ENCODE results near the gene CSTPP1. TPM values are rescaled to one million over a fixed set of nuclear protein-coding genes. Genes with fewer than 3 reads are reported as not detected.

CSTPP1 gene
- total and polyA plus RNA-seq, 2 donors (not counting 3 experiments of a cell fraction or from before 2014, with no cell fraction given) = 25.9 to 38.2 TPM

DNA sequence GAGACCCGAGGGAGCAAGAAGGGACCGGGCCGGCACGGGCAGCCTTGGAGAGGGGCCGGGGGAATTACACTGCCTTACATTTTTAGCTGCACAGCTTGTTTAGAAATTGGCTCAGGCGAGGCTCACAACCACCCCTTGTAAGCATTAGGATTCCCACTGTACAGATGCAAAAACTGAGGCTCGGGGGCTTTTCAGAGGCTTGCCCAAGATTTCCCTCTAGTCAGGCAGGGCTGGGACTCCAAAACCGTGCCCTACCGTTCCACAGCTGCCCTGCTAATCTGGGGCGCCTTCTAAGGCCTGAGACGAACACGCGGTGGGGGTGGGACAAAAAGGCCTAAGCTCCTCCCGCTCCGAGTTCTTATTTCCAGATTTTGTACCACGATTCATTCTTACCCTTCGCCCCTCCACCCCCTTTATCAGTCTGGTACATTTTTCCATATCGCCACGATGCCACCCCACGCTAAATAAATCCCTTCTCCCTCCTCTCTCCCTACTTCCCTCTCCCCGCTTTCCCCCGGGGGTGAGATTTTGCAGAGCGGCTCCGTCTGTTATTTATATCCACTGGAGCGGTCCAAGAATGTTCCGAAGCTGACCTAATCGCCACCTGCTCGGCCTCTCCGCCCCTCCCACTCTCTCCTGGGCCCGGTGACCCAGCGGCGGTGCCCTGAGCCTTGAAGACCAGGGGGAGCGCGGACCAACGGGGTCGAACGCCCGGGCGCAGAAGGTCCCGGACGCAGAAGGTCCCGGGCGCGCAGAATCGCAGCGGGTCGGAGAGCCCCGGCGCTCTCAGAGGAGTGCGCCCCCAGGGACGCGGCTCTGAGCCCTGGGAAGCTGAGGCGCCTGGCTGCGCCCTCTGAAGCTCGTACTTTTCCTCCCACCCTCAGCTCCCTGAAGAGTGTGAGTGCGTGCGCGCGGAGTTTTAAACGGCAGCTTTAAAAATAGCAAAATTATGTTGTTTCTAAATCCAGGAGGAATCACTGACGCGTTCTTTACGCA lies 250.4 kb downstream of the CSTPP1 start:
- TF ChIP-seq, protein P1, sequence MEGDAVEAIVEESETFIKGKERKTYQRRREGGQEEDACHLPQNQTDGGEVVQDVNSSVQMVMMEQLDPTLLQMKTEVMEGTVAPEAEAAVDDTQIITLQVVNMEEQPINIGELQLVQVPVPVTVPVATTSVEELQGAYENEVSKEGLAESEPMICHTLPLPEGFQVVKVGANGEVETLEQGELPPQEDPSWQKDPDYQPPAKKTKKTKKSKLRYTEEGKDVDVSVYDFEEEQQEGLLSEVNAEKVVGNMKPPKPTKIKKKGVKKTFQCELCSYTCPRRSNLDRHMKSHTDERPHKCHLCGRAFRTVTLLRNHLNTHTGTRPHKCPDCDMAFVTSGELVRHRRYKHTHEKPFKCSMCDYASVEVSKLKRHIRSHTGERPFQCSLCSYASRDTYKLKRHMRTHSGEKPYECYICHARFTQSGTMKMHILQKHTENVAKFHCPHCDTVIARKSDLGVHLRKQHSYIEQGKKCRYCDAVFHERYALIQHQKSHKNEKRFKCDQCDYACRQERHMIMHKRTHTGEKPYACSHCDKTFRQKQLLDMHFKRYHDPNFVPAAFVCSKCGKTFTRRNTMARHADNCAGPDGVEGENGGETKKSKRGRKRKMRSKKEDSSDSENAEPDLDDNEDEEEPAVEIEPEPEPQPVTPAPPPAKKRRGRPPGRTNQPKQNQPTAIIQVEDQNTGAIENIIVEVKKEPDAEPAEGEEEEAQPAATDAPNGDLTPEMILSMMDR (IDR thresholded peaks at IDR 0.05; ENCODE audit: extremely low read depth in 1 of 2, insufficient read depth in 1 of 2, low read depth in 1 of 2, low read length in 2 of 2) = no peak
- TF ChIP-seq EZH2 (IDR thresholded peaks at IDR 0.05; ENCODE audit: borderline replicate concordance, low read depth, low read length, severe bottlenecking) = peak; percentile 40
- H3K9ac ChIP-seq (replicated peaks; ENCODE audit: extremely low read depth, insufficient read depth, low read length) = peak overlapping the region; percentile 26
- POLR2A ChIA-PET = interaction anchor here (0.9 to 1.1 kb wide), 2 partner anchors 27 to 29 kb away, joined by 4 to 8 read pairs; partner anchors contain the start of gene DDB2
- BruUV-seq (replicated peaks) = no TSS peak
- H3K36me3 ChIP-seq (ENCODE audit: control insufficient read depth in 2 of 2, extremely low read depth in 1 of 2, insufficient read depth in 2 of 2, low read length in 2 of 2) = no peaks in the 10 kb centered on the region
- peak; percentile 53 for DNase-seq (ENCODE audit: low read depth, low spot score)
- intact Hi-C loops (cut with micrococcal nuclease) = loop anchor here (2.0 kb wide), 1 partner anchor 28 kb away; the partner anchor contains the start of gene DDB2
- H3K9me1 ChIP-seq (replicated peaks; ENCODE audit: control insufficient read depth, extremely low read depth, insufficient read depth, low read length) = no peaks in the 10 kb centered on the region
- H3K79me2 ChIP-seq (ENCODE audit: control insufficient read depth, insufficient read depth, low read length) = no peaks in the 10 kb centered on the region
- dilution Hi-C loops (cut with MboI; ENCODE audit: extremely low pct_ligation_motif_present, low sequenced_read_pairs) = no loop called here
- peak overlapping the region; percentile 90 for H2AFZ ChIP-seq (ENCODE audit: low read depth, low read length)
- peaks cover 16% of the 10 kb centered on the region for H3K4me1 ChIP-seq (ENCODE audit: control insufficient read depth, extremely low read depth, insufficient read depth, low read length)
- H3K27me3 ChIP-seq (ENCODE audit: control insufficient read depth in 2 of 2, insufficient read depth in 2 of 2, low read length in 2 of 2) = peaks cover 0 to 3% of the 10 kb centered on the region in 2 experiments
- peak overlapping the region; percentile 59 to 67 (median 64) for H3K4me3 ChIP-seq (replicated peaks in 1 of 3; ENCODE audit: insufficient read depth in 1 of 3, low read depth in 1 of 3, low read length in 3 of 3)
- peak overlapping the region; percentile 81 for H3K4me2 ChIP-seq (ENCODE audit: insufficient read depth, low read length)
- CTCF ChIA-PET = interaction anchor here (0.7 to 2.2 kb wide), 14 partner anchors 9 to 168 kb away, joined by 3 to 19 read pairs (median 4); partner anchors contain the start of genes ACP2, DDB2 and NR1H3
- no peaks in the 10 kb centered on the region for H4K20me1 ChIP-seq (replicated peaks; ENCODE audit: control insufficient read depth, extremely low read depth, insufficient read depth, low read length)
- no peak overlapping the region for H3K27ac ChIP-seq (ENCODE audit: insufficient read depth, low read depth, low read length)
- peak; percentile 77 for FAIRE-seq
- no peaks in the 10 kb centered on the region for H3K9me3 ChIP-seq (replicated peaks; ENCODE audit: control insufficient read depth, insufficient read depth, low read length)

All from endothelial cell of umbilical vein (primary cell).